Ammon's horn (tissue), 1 donor: ENCODE data around the gene KRT77.
"Not testable (repeated sequence)": the region's sequence is repeated elsewhere in the genome, so short reads cannot be mapped to it uniquely, and the experiment has no call there.

Source experiments
- DNase-seq: peaks from one replicate; pipeline ENCODE4 v3.0.0-alpha.2; 2016; ENCODE audit warnings: low spot score

KRT77 gene

DNA sequence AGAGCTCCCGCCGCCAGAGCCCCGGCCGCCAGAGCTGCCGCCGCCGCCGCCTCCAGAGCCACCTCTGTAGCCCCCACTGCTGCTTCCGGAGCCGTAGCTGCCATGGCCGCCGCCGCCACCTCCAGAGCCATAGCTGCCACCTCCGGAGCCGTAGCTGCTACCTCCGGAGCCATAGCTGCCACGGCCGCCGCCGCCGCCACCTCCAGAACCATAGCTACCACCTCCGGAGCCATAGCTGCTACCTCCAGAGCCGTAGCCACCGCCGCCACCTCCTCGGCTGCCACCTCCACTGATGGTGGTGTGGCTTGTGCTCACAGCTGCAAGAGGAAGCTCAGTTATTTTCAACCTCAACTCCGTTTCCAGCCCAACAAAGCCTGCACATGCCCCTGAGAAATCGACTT lies 28.0 kb downstream of the KRT77 start:
- DNase-seq, result no peak

DNA sequence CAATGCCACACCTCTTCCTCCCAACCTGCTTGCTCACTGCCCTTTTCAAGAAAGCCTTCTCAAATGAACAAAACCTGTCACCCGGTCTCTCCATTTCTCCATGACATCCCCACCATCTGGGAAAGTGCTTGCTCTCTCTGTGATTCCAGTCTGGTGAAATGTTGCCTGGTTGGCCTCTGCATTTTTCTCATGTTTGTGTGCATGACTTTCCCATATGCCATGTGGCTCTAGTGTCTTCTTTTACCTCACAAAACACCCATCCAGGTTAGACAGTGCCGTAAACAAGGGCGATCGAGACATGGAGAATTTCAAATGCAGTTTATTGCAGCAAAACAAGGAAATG lies 28.9 kb downstream of the KRT77 start:
- DNase-seq, result no peak

DNA sequence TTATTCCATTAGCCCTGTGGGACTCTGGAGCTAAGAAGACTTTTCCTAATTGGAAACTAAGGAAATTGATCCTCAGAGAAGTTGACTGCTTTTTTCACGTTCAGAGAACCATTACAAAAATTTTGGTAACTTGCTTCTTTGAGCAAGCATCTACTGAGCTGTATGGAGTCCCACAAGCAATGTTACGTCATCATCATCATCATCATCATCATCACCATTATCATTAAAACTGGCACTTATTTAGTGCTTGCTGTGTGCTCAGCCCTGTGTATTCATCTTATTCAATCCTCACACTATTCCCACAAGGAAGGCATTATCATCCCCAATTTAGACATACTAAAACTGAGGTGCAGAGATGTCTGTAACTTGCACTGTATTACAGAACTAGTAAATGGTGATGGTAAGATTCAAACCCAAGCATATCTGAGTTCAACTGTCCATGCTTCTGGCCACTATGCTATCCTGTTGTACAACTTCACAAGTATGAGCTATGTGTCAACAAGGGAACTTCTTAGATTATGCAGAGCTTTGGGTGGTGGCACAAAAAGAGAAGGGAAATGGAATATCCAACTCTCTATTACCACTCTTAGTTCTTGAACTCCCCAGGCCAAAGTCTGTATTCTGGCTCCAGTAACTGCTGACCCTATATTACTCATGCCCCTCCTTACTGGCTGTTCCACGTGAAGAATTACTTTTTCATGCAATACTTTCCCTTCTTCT lies 29.5 kb downstream of the KRT77 start:
- no peak for DNase-seq

DNA sequence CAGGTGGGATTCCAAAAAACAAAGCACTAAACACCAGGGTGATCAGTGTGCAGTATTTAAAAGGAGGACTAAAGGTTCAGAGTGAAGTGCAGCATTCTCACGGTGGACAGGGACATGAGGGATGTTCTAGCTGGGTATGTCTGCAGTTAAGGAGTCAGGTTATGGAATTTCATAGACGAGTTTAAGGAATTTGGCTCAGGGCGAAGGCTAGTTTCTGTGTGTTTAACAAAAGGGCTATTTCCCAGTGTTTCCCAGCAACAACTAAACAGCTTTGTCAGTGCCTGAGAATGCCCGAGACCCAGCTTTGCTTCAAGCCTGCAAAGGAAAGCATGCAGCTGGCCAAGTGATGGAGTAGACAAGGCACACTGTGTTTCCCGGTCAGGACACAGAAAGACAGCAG lies 30.1 kb downstream of the KRT77 start:
- DNase-seq, result no peak

DNA sequence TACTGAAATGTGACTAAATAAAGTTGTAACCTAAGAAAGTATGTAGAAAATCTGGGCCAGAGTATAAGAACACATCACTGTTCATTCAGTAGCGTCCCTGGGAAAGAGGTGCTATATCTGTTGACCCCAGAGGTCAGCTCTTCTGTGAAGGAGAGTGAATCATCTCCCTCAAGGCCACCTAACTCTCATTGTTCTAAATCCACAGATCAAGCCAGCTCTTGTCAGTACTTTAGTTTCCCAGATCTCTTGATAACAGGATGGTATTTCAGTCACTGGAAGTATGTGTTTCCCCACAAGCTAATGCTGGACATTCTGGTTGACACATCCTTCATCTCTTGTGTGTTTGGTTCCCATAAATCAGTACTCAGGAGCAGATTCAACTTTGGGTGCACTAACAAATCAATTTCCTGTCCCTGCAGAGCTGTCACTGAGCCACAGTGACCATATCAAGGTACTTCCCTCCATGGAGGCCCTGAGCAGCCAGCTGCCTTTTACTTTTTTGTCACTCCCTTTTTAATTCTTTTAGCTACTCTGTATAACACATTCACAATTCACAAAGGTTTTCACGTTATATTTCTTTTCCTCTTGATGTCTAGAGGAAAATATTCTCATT lies 30.9 kb downstream of the KRT77 start:
- no peak for DNase-seq

DNA sequence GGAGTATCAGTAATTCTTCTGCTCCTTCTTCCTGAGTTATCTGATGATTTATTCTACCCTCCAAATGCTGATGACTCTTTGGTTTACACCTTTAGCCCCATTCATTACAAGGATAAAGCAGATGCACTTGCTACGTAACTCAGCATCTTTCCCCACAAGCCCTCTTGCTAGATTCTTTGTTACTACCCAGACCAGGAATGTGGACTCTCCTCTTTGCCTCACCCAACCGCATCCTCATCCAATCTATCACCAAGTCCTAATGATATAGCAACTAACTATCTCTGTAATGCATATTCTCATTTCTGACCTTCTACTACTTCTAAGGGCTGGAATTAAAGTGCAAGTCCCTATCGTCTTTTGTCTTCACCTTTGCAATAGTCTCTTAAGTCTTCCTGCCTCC lies 32.4 kb downstream of the KRT77 start:
- no peak for DNase-seq

DNA sequence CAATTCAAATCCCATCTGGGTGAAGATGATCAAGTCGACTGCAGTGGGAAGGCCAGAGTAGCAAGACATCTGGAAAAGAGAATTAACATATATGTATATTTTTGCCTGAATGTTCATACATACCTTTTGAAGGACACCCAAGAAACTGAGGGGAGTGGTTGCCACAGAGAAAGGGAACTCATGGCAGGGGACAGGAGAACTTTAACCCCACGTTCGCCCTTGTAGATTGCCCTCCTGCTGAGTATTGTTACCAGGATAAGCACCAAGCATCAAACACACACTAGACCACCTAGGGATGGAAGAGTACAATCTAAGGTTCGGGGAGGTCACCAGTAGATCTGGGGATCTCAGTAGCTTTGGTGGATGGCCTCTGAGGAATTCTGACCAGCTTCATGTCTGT lies 32.8 kb downstream of the KRT77 start:
- no peak for DNase-seq

DNA sequence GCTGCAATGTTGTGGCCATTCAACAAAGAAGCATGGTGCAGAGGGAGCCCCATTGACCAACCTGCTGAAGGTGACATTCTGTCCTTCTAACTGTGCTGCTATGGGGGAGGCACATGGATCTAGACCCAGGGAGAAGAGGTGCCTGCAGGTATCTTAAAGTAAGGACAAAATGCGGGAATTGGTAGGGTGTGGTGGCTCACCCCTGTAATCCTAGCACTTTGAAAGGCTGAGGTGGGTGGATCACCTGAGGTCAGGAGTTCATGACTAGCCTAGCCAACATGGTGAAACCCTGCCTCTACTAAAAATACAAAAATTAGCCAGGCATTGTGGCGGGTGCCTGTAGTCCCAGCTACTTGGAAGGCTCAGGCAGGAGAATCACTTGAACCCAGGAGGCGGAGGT lies 33.4 kb downstream of the KRT77 start:
- not testable (repeated sequence) for DNase-seq

DNA sequence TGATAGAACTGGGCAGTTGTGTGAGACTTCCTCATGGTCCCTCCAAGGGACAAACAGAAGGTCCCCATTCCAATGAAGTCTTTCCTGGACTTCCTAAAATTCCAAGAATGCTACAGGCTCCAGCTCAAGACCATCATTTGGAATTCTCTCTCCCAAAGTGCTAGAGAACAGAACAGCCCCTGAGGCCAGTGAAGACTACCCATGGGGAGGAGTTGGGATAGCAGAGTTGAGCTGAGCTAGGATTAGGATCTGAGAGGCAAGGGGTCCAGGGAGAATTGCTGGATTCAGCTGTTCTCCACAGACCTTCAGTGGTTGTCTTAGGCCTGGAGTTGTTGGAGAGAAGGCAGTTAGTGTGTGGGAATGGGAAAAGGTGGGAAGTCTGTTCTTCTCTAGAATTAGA lies 33.9 kb downstream of the KRT77 start:
- no peak for DNase-seq

DNA sequence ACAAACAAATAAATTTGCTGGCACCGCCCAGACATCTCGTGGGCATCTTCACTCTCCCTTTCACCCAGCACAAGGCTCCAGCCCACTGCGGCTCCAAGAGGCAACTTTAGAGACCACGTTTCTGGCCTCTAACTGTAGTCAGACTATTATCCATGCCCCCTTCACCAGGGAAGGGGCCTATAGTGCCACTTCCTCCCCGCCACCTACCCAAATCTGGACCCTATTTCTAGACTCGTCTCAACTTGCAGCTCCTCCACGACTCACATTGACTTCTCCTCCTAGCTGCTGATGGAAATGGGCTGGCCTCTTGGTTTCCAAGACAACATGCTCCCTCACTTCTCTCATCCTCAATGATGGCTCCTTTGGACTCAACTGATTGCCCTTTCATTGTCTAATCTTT lies 35.4 kb downstream of the KRT77 start:
- DNase-seq, result no peak

DNA sequence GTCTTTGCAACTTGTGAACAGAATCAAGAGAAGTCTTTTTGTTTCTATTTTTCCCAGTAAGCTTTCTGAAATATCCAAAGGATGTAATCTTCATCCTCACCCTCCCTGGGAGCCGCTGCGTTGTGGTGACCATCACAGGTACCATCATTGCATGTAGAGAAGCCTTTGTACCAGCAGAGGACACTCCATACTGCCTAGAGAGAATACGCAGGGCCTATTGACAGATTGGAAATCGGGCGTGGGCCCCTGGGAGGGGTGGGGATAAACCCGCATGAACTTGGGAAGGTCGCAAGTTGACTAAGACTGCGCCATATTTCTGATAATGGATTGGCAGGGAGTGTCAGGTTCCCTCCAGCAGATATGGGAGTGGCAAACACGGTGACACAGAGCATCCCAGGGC lies 35.8 kb downstream of the KRT77 start:
- DNase-seq, result no peak

DNA sequence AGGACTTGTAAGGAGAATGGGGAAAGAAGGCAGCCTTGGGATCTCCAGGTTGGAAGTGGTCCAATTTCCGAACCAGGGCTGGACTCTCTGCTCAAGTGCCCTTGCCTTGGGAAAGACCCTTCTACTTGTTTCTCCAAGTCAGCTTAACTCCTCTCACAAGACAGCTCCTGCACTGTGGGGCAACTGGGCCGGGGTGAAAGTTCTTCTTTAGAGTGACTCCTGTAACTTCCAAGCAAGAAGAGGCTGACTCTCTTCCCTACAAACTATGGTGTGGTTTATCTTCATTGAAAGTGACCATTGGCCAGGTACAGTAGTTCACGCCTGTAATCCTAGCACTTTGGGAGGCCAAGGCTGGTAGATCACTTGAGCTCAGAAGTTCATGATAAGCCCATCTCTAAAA lies 36.9 kb downstream of the KRT77 start:
- no peak for DNase-seq

DNA sequence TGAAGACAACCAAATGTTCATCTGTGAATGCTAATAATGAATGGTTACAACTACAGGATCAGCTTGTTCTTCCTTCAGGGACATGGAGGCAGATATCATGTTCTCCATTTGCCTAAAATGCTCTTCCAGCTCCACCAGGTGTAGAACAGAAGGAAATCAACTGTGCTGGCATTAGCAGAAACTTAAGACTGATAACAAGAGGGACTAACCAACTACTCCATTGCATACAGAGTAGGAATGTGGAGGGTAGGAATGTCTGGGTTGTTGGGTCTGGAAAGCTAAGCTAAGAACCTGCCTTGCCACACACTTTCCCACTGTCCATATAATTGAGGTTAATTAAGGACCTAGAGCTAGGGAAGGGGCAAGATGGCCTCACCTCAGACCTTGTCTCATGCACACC lies 39.9 kb downstream of the KRT77 start:
- no peak for DNase-seq

DNA sequence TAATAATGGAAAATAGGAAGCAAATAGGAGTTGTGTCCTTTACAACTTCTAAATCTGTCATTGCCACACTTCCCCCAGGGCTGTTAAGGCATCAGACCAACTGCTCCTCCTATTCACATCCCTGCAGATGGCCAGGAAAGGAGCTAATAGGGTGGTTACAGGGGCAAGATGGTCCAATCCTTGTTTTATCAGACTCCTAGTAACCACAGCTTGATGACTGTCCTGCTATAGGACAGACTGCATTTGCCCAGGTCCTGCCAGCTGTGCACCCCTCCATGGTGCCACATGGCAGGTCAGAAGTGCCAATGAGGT lies 40.5 kb downstream of the KRT77 start:
- DNase-seq, result no peak

DNA sequence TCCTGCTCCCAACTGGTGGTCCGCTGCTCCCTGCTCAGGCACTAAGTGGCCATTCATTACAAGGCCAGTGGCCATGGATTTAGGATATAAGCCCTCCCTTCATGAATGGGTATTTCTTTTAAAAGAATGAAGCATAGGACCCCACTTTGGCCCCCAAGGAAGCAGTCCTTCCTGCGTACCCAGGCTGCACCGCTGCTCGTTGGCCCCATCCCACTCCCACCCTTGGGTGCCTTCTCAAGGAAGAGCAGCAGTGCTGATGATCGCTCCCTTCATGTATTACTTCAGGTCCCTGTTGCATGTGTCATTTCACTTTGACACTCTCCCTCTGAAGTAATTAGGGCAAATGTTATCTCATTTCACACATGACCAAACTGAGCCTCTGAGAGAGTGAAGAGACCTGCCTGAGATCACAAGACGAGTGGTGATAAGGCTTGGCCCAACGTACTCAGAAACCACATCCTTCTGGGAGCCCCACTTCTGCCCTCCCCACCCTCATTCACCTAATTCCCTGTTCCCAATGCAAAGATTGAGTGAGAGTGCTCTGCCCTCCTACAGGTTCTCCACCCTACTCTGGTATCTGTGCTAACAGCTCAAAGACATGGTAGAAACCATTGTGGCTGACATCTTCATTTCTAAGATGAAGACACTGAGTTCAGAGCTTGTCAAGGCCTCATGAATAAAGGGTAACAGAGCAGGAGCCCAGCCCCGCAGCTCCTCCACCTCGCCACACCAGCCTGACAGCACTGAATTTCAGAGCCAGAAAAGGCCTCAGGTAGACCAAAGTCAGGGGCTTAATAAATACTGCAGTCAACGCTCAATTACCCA lies 41.0 kb downstream of the KRT77 start:
- no peak for DNase-seq

DNA sequence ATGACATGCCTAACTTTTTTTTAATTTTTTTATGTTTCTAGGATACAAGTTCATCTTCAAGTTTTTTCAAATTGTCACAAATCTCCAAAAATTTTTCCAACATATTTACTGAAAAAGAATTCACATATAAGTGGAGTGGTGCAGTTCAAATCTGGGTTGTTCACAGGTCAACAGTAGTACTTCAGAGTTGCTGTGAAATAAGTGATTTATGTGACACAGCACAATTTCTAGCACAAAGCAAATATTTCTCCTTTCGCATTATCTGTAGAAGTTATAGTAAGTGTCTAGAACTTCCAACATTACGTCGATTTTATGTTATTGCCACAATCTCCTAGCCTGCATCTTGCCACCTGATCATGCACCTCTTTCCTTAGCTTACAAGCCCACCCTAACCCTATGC lies 41.7 kb downstream of the KRT77 start:
- no peak for DNase-seq

DNA sequence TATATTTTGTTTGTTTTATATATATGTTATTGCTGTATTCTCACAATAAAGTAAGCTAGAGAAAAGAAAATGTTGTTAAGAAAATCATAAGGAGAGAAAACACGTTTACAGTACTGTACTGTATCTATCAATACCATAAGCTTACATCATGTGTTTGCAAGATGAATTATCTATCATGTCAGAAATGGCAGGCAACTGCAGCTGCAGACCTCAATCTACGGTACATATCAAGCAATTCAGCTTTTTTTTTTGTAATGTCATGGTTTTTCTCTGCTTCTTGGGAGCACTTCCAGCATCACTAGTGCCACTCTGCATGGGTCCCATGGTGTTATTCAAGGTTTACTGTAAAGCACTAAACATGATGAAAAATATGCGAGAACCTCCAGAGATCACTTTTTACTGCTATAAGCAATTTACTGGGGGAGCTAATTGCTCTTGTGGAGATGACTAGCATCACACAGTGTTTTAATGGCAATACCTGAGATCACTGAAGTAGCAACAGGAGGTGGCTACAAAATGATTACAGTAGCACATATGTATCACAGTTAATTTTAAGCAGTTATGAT lies 42.3 kb downstream of the KRT77 start:
- no peak for DNase-seq

DNA sequence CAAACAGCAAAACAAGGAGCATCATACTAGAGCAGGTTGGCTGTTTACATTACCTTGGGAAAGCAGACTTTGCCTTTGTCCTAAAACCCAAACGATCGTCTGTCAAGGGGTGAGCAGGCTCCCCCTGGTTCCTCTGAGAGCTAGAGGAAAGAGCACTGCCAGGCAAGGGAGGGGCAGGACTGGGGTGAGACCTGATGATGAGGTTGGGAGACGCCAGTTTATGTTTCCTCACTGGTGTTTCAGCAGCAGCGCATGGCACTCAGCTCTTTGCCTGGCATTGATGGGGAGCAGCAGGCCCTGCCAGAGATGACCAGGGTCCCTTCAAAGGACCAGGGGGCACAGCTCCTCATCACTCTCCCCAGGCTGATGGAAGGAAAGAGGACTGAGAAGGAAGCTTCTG lies 43.4 kb downstream of the KRT77 start:
- DNase-seq, result no peak

DNA sequence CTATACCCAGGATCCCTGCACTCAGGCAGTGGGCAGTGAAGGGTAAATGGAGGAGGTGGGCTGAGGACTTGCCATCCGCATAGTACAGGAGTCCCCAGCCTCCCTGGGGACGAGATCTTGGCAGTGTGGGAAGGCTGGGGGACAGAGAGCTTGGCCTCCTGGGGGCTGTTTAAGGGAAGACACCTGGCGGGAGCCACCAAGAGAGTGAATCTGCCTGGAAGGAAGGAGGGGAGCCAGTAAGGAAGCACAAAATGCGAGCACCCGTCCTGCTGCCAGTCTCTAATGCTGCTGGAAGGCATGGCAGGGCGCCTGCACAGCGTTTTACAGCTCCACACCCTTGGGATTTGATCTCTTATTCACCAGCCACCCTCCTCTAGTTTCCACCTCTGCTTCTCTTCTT lies 43.9 kb downstream of the KRT77 start:
- DNase-seq, result no peak

DNA sequence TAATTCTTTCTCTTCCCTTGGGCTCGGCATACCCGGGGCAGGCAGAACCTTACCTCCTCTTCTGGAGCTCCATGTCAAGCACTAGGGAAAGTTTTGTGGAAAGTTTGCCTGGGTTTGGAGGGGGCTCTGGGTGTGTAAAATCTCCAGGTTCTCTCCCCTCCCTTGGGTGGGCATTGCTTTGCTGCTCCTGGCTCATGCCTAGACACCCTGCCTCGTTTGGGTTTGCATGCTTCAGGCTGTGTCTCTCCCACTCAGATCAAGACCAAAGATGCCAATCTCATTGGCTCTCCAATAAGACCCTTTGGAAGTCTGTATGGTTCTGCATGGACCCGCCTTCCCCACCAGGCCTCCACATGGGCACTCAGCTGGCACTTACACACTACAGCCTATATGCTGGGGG lies 45.1 kb downstream of the KRT77 start:
- no peak for DNase-seq

DNA sequence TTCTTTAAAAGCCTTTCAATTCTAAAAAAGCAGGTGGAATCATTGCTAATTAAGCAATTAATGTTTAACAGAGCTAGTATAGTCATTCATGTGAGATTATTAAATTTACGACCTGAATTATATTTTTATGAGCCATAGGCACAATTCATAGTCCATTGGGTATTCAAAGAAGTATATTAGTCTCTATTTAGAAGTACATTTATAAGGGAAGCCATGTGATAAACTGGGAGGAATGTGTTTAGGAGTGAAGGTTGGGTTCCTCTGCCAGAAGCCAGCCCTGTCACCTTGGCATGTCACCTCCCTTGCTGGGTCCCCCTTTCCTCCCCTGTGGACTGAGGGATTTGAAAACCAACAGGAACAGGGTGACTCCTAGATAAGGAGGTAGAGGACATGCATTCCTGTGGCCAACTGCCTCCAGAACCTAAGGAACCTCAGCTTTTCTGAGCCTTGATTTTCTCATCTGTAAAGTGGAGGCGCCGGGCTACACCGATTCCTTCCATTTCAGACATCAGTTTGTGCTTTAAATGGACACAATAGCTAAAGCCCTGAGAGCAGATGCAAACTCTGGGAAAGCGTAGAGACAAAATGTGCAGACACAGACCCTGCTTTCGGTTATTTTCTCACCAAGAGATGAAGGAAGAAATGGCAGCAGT lies 45.9 kb downstream of the KRT77 start:
- DNase-seq, result no peak

DNA sequence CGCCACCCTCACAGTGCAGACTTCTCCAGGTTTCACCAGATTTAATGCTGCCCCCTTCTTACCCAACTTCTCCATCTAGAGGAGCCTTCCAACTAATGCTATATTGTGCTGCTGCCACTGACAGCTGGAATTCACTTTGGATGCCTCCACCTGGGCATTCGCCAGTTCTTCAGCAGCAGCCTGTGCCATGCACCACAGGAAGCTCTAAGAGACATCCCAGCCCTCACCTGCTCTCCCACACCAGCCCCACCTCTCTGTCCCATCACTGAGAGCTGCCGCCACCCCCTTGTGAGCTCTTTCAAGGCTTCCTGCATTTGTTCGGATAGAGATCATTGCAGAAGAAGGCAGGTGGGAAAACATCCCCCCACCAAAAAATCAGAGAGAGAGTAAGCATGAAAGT lies 46.7 kb downstream of the KRT77 start:
- DNase-seq, result no peak

DNA sequence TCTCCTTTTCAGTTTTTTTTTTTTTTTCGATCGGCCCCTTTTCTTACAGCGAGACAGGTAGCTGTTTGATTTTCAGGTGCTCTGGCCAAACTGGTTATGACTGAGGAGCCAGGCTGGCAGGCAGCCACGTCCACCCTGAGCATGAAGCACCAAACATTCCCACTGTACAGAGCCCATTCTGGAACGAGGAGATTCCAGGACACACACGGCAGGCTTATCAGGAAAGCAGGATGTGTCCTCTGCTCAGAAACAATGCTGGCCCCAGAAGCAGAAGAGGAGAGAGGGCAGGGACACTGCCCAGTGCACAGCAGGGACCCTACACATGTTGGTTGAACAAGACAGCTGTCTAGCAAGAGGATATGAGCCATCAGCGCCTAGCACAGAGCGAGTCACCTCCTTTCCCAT lies 47.6 kb downstream of the KRT77 start:
- no peak for DNase-seq
